Measurements from ENCODE around the gene SERPINH1. TPM values are rescaled to one million over a fixed set of nuclear protein-coding genes. Genes with fewer than 3 reads are reported as not detected.
A peak's percentile ranks its signal among the peaks of the same experiment; 100 is the strongest.

SERPINH1 gene
- total RNA-seq, 1 experiment from 2014 or later = 58.8 TPM

DNA sequence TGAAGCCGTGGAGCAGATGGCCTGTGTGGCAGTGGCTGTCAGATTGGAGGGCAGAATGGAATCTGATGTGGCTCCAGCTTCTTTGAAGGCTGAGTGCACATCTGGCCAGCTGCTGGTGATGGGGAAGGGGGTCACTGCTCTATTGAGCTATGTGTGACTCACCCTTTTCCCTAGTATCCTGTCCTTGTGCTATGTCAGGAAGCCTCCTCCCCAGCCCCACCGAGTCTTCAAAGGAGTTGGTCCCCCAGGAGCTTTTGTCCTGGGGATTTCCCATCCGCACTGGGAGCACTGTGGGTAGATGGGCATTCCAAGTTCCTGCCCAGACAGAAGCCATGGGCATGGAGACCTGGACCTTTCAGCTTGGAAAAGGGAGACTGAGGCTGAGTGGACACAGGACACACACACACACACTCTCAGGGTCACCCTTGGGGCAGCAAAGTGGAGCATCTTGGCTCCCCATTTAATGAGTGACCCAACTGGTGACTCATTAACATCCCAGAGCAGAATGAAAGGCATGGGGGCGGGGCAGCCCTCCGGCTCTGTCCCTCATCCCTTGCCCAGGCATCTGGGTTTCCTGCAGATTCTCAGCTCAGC lies 3.3 kb downstream of the SERPINH1 start:
- H3K36me3 Mint-ChIP-seq (ENCODE audit: insufficient read depth, unreplicated experiment) = peaks cover 50% of the 10 kb centered on the region
- peak; percentile 68 for DNase-seq

DNA sequence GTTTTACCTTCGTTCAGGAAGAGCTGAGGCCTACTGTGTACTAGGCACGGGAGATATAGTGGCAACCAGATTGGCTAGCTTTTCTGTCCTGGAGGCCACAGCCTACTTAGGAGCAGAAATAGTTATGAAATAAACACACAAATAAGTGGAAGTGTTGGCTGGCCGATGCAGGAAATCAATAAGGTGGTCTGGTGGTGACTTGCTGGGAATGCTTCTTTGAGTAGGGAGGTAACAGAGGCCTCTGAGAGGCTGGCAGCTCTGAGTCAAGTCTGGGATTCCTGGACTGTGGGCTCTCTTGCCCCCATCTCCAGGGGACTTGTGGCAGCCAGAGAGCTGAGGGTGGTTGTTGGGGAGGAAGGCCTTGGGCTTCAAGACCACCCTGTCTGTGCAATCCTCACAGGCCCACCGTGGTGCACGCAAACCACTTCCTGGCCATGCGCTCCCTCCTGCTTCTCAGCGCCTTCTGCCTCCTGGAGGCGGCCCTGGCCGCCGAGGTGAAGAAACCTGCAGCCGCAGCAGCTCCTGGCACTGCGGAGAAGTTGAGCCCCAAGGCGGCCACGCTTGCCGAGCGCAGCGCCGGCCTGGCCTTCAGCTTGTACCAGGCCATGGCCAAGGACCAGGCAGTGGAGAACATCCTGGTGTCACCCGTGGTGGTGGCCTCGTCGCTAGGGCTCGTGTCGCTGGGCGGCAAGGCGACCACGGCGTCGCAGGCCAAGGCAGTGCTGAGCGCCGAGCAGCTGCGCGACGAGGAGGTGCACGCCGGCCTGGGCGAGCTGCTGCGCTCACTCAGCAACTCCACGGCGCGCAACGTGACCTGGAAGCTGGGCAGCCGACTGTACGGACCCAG lies 4.1 kb downstream of the SERPINH1 start:
- Mint-ChIP-seq H3K4me1 (ENCODE audit: low read depth, unreplicated experiment) (peaks cover 10% of the 10 kb centered on the region), H3K27ac (ENCODE audit: unreplicated experiment) (no peak overlapping the region), H3K4me3 (ENCODE audit: low read depth, unreplicated experiment) (no peak overlapping the region), H3K27me3 (ENCODE audit: unreplicated experiment) (no peaks in the 10 kb centered on the region), H3K9me3 (ENCODE audit: low read depth, unreplicated experiment) (no peaks in the 10 kb centered on the region), H3K36me3 (ENCODE audit: insufficient read depth, unreplicated experiment) (peaks cover 57% of the 10 kb centered on the region)
- no peak for DNase-seq
- CTCF ChIA-PET = no interaction called here
- intact Hi-C loops (cut with micrococcal nuclease; ENCODE audit: unreplicated experiment) = no loop called here
- TF ChIP-seq, protein P1, sequence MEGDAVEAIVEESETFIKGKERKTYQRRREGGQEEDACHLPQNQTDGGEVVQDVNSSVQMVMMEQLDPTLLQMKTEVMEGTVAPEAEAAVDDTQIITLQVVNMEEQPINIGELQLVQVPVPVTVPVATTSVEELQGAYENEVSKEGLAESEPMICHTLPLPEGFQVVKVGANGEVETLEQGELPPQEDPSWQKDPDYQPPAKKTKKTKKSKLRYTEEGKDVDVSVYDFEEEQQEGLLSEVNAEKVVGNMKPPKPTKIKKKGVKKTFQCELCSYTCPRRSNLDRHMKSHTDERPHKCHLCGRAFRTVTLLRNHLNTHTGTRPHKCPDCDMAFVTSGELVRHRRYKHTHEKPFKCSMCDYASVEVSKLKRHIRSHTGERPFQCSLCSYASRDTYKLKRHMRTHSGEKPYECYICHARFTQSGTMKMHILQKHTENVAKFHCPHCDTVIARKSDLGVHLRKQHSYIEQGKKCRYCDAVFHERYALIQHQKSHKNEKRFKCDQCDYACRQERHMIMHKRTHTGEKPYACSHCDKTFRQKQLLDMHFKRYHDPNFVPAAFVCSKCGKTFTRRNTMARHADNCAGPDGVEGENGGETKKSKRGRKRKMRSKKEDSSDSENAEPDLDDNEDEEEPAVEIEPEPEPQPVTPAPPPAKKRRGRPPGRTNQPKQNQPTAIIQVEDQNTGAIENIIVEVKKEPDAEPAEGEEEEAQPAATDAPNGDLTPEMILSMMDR (IDR thresholded peaks at IDR 0.05; ENCODE audit: unreplicated experiment) = no peak
- BruUV-seq (replicated peaks) = no TSS peak

More for the DNA sequence above, 3.3 kb downstream of the SERPINH1 start:
- Mint-ChIP-seq H3K9me3 (ENCODE audit: low read depth, unreplicated experiment) (no peaks in the 10 kb centered on the region), H3K27ac (ENCODE audit: unreplicated experiment) (no peak overlapping the region), H3K27me3 (ENCODE audit: unreplicated experiment) (no peaks in the 10 kb centered on the region), H3K4me1 (ENCODE audit: low read depth, unreplicated experiment) (peaks cover 10% of the 10 kb centered on the region), H3K4me3 (ENCODE audit: low read depth, unreplicated experiment) (no peak overlapping the region)
- BruUV-seq (replicated peaks) = no TSS peak
- CTCF ChIA-PET = interaction anchor here (0.7 kb wide), 1 partner anchor 420 kb away, joined by 3 read pairs; no protein-coding TSS in a partner anchor
- intact Hi-C loops (cut with micrococcal nuclease; ENCODE audit: unreplicated experiment) = no loop called here
- TF ChIP-seq, protein P1 (IDR thresholded peaks at IDR 0.05; ENCODE audit: unreplicated experiment) = no peak

DNA sequence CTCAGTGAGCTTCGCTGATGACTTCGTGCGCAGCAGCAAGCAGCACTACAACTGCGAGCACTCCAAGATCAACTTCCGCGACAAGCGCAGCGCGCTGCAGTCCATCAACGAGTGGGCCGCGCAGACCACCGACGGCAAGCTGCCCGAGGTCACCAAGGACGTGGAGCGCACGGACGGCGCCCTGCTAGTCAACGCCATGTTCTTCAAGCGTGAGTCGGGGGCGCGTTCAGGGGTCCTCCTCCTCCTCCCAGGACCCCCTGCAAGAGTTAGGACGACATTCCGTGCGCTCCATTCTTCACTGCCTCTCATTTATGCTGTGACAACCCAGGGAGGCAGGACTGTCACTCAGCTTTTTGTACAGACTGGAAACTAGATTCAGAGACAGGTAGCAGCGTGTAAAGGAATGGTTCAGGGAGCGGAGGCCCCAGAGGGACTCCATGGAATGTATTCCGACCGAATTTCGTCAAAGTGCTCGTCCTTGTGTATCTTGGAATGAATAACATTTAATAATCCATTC lies 4.8 kb downstream of the SERPINH1 start:
- Mint-ChIP-seq H3K9me3 (ENCODE audit: low read depth, unreplicated experiment) (no peaks in the 10 kb centered on the region), H3K4me3 (ENCODE audit: low read depth, unreplicated experiment) (no peak overlapping the region), H3K4me1 (ENCODE audit: low read depth, unreplicated experiment) (peaks cover 10% of the 10 kb centered on the region), H3K27ac (ENCODE audit: unreplicated experiment) (no peak overlapping the region), H3K27me3 (ENCODE audit: unreplicated experiment) (no peaks in the 10 kb centered on the region), H3K36me3 (ENCODE audit: insufficient read depth, unreplicated experiment) (peaks cover 59% of the 10 kb centered on the region)
- no peak for DNase-seq
- intact Hi-C loops (cut with micrococcal nuclease; ENCODE audit: unreplicated experiment) = no loop called here
- BruUV-seq (replicated peaks) = no TSS peak
- TF ChIP-seq, protein P1 (IDR thresholded peaks at IDR 0.05; ENCODE audit: unreplicated experiment) = no peak
- CTCF ChIA-PET = no interaction called here

DNA sequence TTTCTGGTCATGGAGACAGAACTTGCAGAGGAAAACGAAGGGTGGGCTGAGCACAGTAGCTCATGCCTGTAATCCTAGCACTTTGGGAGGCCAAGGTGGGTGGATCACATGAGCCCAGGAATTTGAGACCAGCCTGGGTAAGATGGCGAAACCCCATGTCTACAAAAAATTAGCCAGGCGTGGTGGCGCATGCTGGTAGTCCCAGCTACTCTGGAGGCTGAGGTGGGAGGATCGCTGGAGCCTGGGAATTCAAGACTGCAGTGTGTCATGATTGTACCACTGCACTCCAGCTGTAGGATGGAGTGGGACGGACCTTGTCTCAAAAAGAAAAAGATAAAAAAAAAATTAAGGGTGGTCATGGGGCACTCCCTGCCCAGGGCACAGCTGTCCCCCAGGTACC lies 5.9 kb downstream of the SERPINH1 start:
- no peak overlapping the region for H3K4me3 Mint-ChIP-seq (ENCODE audit: low read depth, unreplicated experiment)
- CTCF ChIA-PET = no interaction called here
- peaks cover 59% of the 10 kb centered on the region for H3K36me3 Mint-ChIP-seq (ENCODE audit: insufficient read depth, unreplicated experiment)
- no peaks in the 10 kb centered on the region for H3K27me3 Mint-ChIP-seq (ENCODE audit: unreplicated experiment)
- H3K9me3 Mint-ChIP-seq (ENCODE audit: low read depth, unreplicated experiment) = no peaks in the 10 kb centered on the region
- intact Hi-C loops (cut with micrococcal nuclease; ENCODE audit: unreplicated experiment) = no loop called here
- TF ChIP-seq, protein P1 (IDR thresholded peaks at IDR 0.05; ENCODE audit: unreplicated experiment) = no peak
- peaks cover 10% of the 10 kb centered on the region for H3K4me1 Mint-ChIP-seq (ENCODE audit: low read depth, unreplicated experiment)
- no TSS peak for BruUV-seq (replicated peaks)
- H3K27ac Mint-ChIP-seq (ENCODE audit: unreplicated experiment) = no peak overlapping the region
- DNase-seq = no peak

Data from Calu3 (cell line).